Measurements from ENCODE around the gene HOXA7. TPM values are rescaled to one million over a fixed set of nuclear protein-coding genes. Genes with fewer than 3 reads are reported as not detected.

Gene HOXA7
- total RNA-seq, 3 donors from 2014 or later: 4.6 to 8.8 (median 6.2) TPM

GRCh38 chr7:27129729-27130539 is 26.5 kb downstream of the HOXA7 start:
- Histone ChIP-seq H3K27me3 (no peaks in the 10 kb centered on the region), H3K4me1 (peaks cover 5 to 7% of the 10 kb centered on the region in 2 donors), H3K36me3 (no peaks in the 10 kb centered on the region), H3K27ac (peak overlapping the region; percentile 94 to 98), H3K9me3 (no peaks in the 10 kb centered on the region), H3K4me3 (peak overlapping the region; percentile 69 to 98 (median 90))
- DNase-seq (ENCODE audit: low spot score in 2 of 2): peak in 1 of 2 donors; percentile 18
- intact Hi-C loops (cut with DNase I; ENCODE audit: low total_unique reads): loop anchor here (5.0 kb wide), 1 partner anchor 1028 kb away; no protein-coding TSS in a partner anchor
- TF ChIP-seq POLR2AphosphoS5 (IDR thresholded peaks at IDR 0.05) (no peak), CTCF (IDR thresholded peaks at IDR 0.05) (no peak), POLR2A (IDR thresholded peaks at IDR 0.05) (no peak)

GRCh38 chr7:27128776-27129728 is 27.4 kb downstream of the HOXA7 start:
- intact Hi-C loops (cut with DNase I; ENCODE audit: low total_unique reads): no loop called here
- Histone ChIP-seq H3K27ac (peak overlapping the region; percentile 94 to 98), H3K9me3 (no peaks in the 10 kb centered on the region), H3K4me1 (peaks cover 5 to 7% of the 10 kb centered on the region in 2 donors), H3K4me3 (peak overlapping the region; percentile 69 to 98 (median 90)), H3K27me3 (no peaks in the 10 kb centered on the region), H3K36me3 (no peaks in the 10 kb centered on the region)
- DNase-seq (ENCODE audit: low spot score in 2 of 2): peak in 1 of 2 donors; percentile 43
- TF ChIP-seq POLR2A (IDR thresholded peaks at IDR 0.05) (no peak), POLR2AphosphoS5 (IDR thresholded peaks at IDR 0.05) (no peak), CTCF (IDR thresholded peaks at IDR 0.05) (no peak)

- Histone ChIP-seq H3K36me3 (no peaks in the 10 kb centered on the region), H3K4me3 (peak overlapping the region in 1 of 3 donors; percentile 4), H3K27ac (peak overlapping the region; percentile 45 to 98), H3K4me1 (peaks cover 5 to 7% of the 10 kb centered on the region in 2 donors), H3K27me3 (no peaks in the 10 kb centered on the region), H3K9me3 (no peaks in the 10 kb centered on the region)
- intact Hi-C loops (cut with DNase I; ENCODE audit: low total_unique reads): no loop called here
- TF ChIP-seq POLR2A (IDR thresholded peaks at IDR 0.05): no peak
- TF ChIP-seq CTCF (IDR thresholded peaks at IDR 0.05): no peak
- no peak for TF ChIP-seq POLR2AphosphoS5 (IDR thresholded peaks at IDR 0.05)
- peak in 1 of 2 donors; percentile 16 for DNase-seq (ENCODE audit: low spot score in 2 of 2)
Observed at GRCh38 chr7:27128034-27128433, 28.4 kb downstream of the HOXA7 start.

- H3K9me3 ChIP-seq: no peaks in the 10 kb centered on the region
- H3K4me3 ChIP-seq: no peak overlapping the region
- H3K36me3 ChIP-seq: no peaks in the 10 kb centered on the region
- no peaks in the 10 kb centered on the region for H3K27me3 ChIP-seq
- H3K27ac ChIP-seq: peak overlapping the region; percentile 95 to 98
- H3K4me1 ChIP-seq: peaks cover 5 to 7% of the 10 kb centered on the region in 2 donors
- intact Hi-C loops (cut with DNase I; ENCODE audit: low total_unique reads): no loop called here
- no peak for TF ChIP-seq CTCF (IDR thresholded peaks at IDR 0.05)
- TF ChIP-seq POLR2A (IDR thresholded peaks at IDR 0.05): no peak
- no peak for TF ChIP-seq POLR2AphosphoS5 (IDR thresholded peaks at IDR 0.05)
- DNase-seq (ENCODE audit: low spot score in 2 of 2): peak in 1 of 2 donors; percentile 9
Observed at GRCh38 chr7:27126596-27127327, 29.7 kb downstream of the HOXA7 start.
